ENCODE measurements around the gene TNFRSF9. TPM values are rescaled to one million over a fixed set of nuclear protein-coding genes. Genes with fewer than 3 reads are reported as not detected.
"Not testable (repeated sequence)": the region's sequence is repeated elsewhere in the genome, so short reads cannot be mapped to it uniquely, and the experiment has no call there.

Gene TNFRSF9
- total RNA-seq, 4 donors from 2014 or later: 0.66 to 1.7 TPM; not detected in 2

- no peak overlapping the region for H3K4me3 ChIP-seq
- H3K9me3 ChIP-seq: no peaks in the 10 kb centered on the region
- H3K36me3 ChIP-seq: peaks cover 0 to 61% (median 5%) of the 10 kb centered on the region in 3 donors
- no peaks in the 10 kb centered on the region for H3K4me1 ChIP-seq
- H3K27ac ChIP-seq: no peak overlapping the region
- TF ChIP-seq CTCF (IDR thresholded peaks at IDR 0.05): no peak
- no peaks in the 10 kb centered on the region for H3K27me3 ChIP-seq
- no peak for DNase-seq
Measured at GRCh38 chr1:7972285-7972684, 31.6 kb upstream of the TNFRSF9 start.

- Histone ChIP-seq H3K36me3 (peaks cover 0 to 64% (median 5%) of the 10 kb centered on the region in 3 donors), H3K27ac (no peak overlapping the region)
- no peak for DNase-seq
Measured at GRCh38 chr1:7971024-7971423, 30.4 kb upstream of the TNFRSF9 start.

GRCh38 chr1:7970246-7970645 lies 29.6 kb upstream of the TNFRSF9 start:
- H3K9me3 ChIP-seq: no peaks in the 10 kb centered on the region
- H3K36me3 ChIP-seq: peaks cover 0 to 71% (median 5%) of the 10 kb centered on the region in 3 donors
- H3K4me1 ChIP-seq: peaks cover 0 to 8% (median 0%) of the 10 kb centered on the region in 4 donors
- no peak overlapping the region for H3K4me3 ChIP-seq
- H3K27ac ChIP-seq: no peak overlapping the region
- DNase-seq: no peak
- H3K27me3 ChIP-seq: no peaks in the 10 kb centered on the region
- no peak for TF ChIP-seq CTCF (IDR thresholded peaks at IDR 0.05)
- no peak for TF ChIP-seq POLR2A (IDR thresholded peaks at IDR 0.05)

More at GRCh38 chr1:7971024-7971423, 30.4 kb upstream of the TNFRSF9 start:
- Histone ChIP-seq H3K27me3 (no peaks in the 10 kb centered on the region), H3K9me3 (no peaks in the 10 kb centered on the region), H3K4me1 (peaks cover 0 to 4% (median 0%) of the 10 kb centered on the region in 4 donors), H3K4me3 (no peak overlapping the region)
- TF ChIP-seq CTCF (IDR thresholded peaks at IDR 0.05): no peak
- no peak for TF ChIP-seq POLR2A (IDR thresholded peaks at IDR 0.05)

GRCh38 chr1:7967651-7968050 lies 27.0 kb upstream of the TNFRSF9 start:
- Histone ChIP-seq H3K9me3 (no peaks in the 10 kb centered on the region), H3K36me3 (peaks cover 0 to 89% (median 5%) of the 10 kb centered on the region in 3 donors), H3K4me1 (peaks cover 0 to 18% (median 0%) of the 10 kb centered on the region in 4 donors), H3K4me3 (no peak overlapping the region), H3K27ac (no peak overlapping the region), H3K27me3 (no peaks in the 10 kb centered on the region)
- no peak for DNase-seq
- TF ChIP-seq CTCF (IDR thresholded peaks at IDR 0.05) (no peak), POLR2A (IDR thresholded peaks at IDR 0.05) (no peak)

- H3K36me3 ChIP-seq: peaks cover 0 to 85% (median 5%) of the 10 kb centered on the region in 3 donors
- H3K27me3 ChIP-seq: no peaks in the 10 kb centered on the region
- TF ChIP-seq CTCF (IDR thresholded peaks at IDR 0.05): no peak
- no peak overlapping the region for H3K27ac ChIP-seq
- peaks cover 0 to 23% (median 0%) of the 10 kb centered on the region in 4 donors for H3K4me1 ChIP-seq
- H3K4me3 ChIP-seq: no peak overlapping the region
- DNase-seq: no peak
- H3K9me3 ChIP-seq: no peaks in the 10 kb centered on the region
Measured at GRCh38 chr1:7967196-7967595, 26.6 kb upstream of the TNFRSF9 start.

- no peaks in the 10 kb centered on the region for H3K27me3 ChIP-seq
- peaks cover 0 to 57% (median 0%) of the 10 kb centered on the region in 3 donors for H3K36me3 ChIP-seq
- no peak overlapping the region for H3K4me3 ChIP-seq
- no peak for DNase-seq
- peaks cover 0 to 31% (median 0%) of the 10 kb centered on the region in 4 donors for H3K4me1 ChIP-seq
- no peak overlapping the region for H3K27ac ChIP-seq
- TF ChIP-seq POLR2A (IDR thresholded peaks at IDR 0.05): no peak
- no peak for TF ChIP-seq CTCF (IDR thresholded peaks at IDR 0.05)
- no peaks in the 10 kb centered on the region for H3K9me3 ChIP-seq
Measured at GRCh38 chr1:7964476-7964875, 23.8 kb upstream of the TNFRSF9 start.

DNA sequence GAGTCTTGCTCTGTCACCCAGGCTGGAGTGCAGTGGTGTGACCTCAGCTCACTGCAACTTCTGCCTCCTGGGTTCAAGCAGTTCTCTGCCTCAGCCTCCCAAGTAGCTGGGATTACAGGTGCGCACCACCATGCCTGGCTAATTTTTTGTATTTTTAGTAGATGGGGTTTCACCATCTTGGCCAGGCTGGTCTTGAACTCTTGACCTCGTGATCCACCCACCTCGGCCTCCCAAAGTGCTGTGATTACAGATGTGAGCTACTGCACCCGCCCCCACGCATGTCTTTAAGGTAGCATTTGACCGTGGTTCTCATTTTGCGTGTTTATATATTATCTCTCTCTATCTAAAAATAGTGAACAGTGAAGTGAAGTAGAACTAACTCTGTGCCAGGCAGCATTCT lies 23.2 kb upstream of the TNFRSF9 start:
- not testable (repeated sequence) for DNase-seq, H3K27me3 ChIP-seq, H3K4me3 ChIP-seq, H3K27ac ChIP-seq, H3K9me3 ChIP-seq
- H3K36me3 ChIP-seq: peaks cover 0 to 51% (median 0%) of the 10 kb centered on the region in 3 donors
- peaks cover 0 to 31% (median 0%) of the 10 kb centered on the region in 4 donors for H3K4me1 ChIP-seq

GRCh38 chr1:7963378-7963730 lies 22.7 kb upstream of the TNFRSF9 start:
- peaks cover 0 to 31% (median 0%) of the 10 kb centered on the region in 4 donors for H3K4me1 ChIP-seq
- not testable (repeated sequence) for H3K9me3 ChIP-seq, H3K4me3 ChIP-seq, H3K27me3 ChIP-seq, H3K27ac ChIP-seq, DNase-seq
- peaks cover 0 to 46% (median 0%) of the 10 kb centered on the region in 3 donors for H3K36me3 ChIP-seq
